ENCODE results near the gene APLP2.
"Not testable (repeated sequence)": the region's sequence is repeated elsewhere in the genome, so short reads cannot be mapped to it uniquely, and the experiment has no call there.

Gene APLP2

GRCh38 chr11:130085671-130086290, 16.1 kb downstream of the APLP2 start:
- Histone ChIP-seq H3K4me1 (ENCODE audit: control insufficient read depth, insufficient read depth, low read length) (peaks cover 4% of the 10 kb centered on the region), H3K9ac (ENCODE audit: low read length) (no peak overlapping the region), H3K36me3 (ENCODE audit: control insufficient read depth, insufficient read depth, low read length) (no peaks in the 10 kb centered on the region), H3K27me3 (ENCODE audit: control insufficient read depth, insufficient read depth, low read length) (no peaks in the 10 kb centered on the region), H3K27ac (ENCODE audit: low read depth, low read length) (no peak overlapping the region), H3K4me3 (ENCODE audit: low read length) (no peak overlapping the region)

DNA sequence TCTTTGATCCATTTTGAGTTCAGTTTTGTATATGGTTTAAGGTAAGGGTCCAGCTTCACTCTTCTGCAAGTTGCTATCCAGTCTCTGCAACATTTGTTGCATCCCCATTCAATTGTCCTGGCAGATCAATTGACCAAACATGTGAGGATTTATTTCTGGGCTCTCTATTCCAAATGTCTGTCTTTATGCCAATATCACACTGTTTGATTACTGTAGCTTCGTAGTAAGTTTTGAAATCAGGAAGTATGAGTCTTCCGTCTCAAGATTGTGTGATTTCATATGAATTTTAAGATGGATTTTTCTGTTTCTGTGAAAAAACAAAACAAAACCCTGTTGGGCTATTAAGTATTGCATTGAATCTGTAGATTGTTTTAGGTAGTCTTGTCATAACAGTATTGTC, 17.0 kb downstream of the APLP2 start:
- Histone ChIP-seq H3K4me3 (ENCODE audit: low read length) (no peak overlapping the region), H3K27ac (ENCODE audit: low read depth, low read length) (no peak overlapping the region), H3K4me1 (ENCODE audit: control insufficient read depth, insufficient read depth, low read length) (peaks cover 4% of the 10 kb centered on the region), H3K27me3 (ENCODE audit: control insufficient read depth, insufficient read depth, low read length) (no peaks in the 10 kb centered on the region), H3K9ac (ENCODE audit: low read length) (no peak overlapping the region), H3K36me3 (ENCODE audit: control insufficient read depth, insufficient read depth, low read length) (no peaks in the 10 kb centered on the region)

DNA sequence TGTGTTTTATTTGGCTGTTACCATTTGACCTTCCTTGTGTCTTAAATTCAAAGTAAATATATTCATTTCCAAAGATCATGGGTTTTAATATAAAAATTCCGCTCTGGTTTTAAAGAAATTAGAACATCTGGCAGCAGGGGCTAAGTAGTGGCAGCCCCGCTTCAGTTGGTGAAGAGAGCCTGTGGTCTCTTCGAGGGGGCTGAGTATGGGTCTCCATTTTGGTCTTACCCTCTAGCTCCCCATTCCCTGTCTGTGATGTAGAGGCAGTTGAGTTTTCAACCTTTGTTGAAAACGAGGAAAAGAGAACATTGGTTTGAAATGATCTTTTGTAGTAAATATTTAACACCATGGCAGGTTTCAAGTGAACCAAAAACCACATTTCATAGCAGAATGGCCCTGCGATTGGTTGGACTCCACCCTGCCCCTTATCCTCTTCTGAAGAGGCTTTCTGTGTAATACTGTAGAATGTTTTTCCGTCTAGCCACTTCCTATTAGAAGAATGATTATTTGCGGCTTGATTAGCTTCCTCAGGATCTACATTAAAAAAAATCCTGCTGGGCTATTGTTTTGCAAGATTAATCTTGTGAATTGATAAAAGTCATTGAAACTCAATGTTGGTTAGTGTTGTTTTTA, 17.7 kb downstream of the APLP2 start:
- no peaks in the 10 kb centered on the region for H3K36me3 ChIP-seq (ENCODE audit: control insufficient read depth, insufficient read depth, low read length)

DNA sequence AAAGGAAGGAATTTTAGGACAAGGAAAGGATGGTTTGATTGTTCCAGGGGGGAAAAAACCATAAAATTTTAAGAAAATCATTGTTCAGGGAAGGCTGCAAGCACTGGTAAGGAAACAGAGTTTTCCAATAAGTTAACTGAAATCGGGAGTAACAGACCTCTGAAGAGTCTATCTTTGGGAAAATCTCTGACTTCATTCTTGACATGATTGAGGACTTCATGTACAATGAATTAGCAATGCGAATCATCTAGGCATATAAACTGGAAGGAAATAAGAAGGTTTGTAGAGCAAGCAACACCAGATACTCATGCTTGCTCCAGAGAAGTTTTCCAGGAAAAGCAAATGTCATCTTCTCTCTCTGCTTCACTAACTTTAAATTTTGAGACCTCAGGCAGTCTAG, 18.5 kb downstream of the APLP2 start:
- Histone ChIP-seq H3K9ac (ENCODE audit: low read length) (no peak overlapping the region), H3K27ac (ENCODE audit: low read depth, low read length) (no peak overlapping the region), H3K27me3 (ENCODE audit: control insufficient read depth, insufficient read depth, low read length) (no peaks in the 10 kb centered on the region), H3K4me3 (ENCODE audit: low read length) (no peak overlapping the region), H3K4me1 (ENCODE audit: control insufficient read depth, insufficient read depth, low read length) (peaks cover 4% of the 10 kb centered on the region), H3K36me3 (ENCODE audit: control insufficient read depth, insufficient read depth, low read length) (no peaks in the 10 kb centered on the region)

More for the DNA sequence above, 17.7 kb downstream of the APLP2 start:
- Histone ChIP-seq H3K27me3 (ENCODE audit: control insufficient read depth, insufficient read depth, low read length) (no peaks in the 10 kb centered on the region), H3K4me1 (ENCODE audit: control insufficient read depth, insufficient read depth, low read length) (peaks cover 4% of the 10 kb centered on the region), H3K9ac (ENCODE audit: low read length) (no peak overlapping the region), H3K4me3 (ENCODE audit: low read length) (no peak overlapping the region), H3K27ac (ENCODE audit: low read depth, low read length) (no peak overlapping the region)

DNA sequence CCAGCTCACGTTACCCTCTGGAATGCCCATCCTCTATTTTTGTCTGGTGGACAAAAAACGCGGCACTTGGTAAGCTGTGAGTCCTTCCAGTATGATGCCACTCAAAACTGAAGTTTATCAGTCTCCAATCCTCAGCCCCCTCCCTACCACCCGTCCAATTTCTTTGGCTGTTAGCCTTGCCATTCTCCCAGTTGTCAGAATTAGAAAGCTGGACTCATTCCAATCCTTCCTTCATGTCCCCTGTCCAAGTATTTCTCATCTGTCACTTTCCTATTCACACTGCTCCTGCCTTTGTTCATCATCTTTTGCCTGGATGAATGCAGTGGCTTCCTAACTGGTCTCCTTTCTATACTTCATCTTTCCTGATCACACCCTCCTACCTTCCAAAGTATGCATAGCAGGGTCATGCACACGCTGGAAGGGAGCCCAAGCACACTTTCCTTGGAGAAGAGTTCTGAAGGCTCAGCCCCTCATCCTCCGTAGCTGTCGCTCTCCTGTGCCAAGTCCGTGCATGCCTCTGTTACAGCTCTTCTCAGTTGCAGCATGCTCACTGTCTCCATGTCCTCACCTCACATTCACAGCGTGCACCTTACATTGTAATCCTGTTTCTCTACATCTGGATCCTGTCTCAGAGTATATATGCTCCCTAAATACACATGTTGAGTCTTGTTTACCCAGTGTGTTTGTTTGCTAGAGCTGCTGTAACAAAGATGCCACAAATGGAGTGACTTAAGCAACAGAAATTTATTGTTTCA, 19.4 kb downstream of the APLP2 start:
- H3K27me3 ChIP-seq (ENCODE audit: control insufficient read depth, insufficient read depth, low read length) = no peaks in the 10 kb centered on the region
- no peaks in the 10 kb centered on the region for H3K36me3 ChIP-seq (ENCODE audit: control insufficient read depth, insufficient read depth, low read length)
- no peak overlapping the region for H3K27ac ChIP-seq (ENCODE audit: low read depth, low read length)
- H3K4me3 ChIP-seq (ENCODE audit: low read length) = no peak overlapping the region
- H3K4me1 ChIP-seq (ENCODE audit: control insufficient read depth, insufficient read depth, low read length) = peaks cover 4% of the 10 kb centered on the region
- H3K9ac ChIP-seq (ENCODE audit: low read length) = no peak overlapping the region

DNA sequence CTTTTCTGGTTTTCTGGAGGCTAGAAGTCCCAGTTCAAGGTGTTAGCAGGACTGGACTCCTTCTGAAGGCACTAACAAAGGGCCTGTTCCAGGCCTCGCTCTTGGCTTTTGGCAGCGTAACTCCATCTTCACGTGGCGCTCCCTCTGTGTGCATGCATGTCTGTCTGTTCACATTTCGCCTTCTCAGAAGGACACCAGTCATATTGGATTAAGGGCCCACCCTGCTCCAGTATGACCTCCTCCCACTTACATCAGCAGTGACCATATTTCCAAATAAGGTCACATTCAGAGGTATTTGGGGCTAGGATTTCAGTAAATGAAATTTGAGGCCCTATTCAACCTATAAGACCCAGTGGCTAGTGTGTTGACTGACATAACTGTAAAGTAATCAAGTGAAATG, 20.0 kb downstream of the APLP2 start:
- Histone ChIP-seq H3K4me1 (ENCODE audit: control insufficient read depth, insufficient read depth, low read length) (peaks cover 4% of the 10 kb centered on the region), H3K36me3 (ENCODE audit: control insufficient read depth, insufficient read depth, low read length) (no peaks in the 10 kb centered on the region), H3K4me3 (ENCODE audit: low read length) (no peak overlapping the region), H3K27me3 (ENCODE audit: control insufficient read depth, insufficient read depth, low read length) (no peaks in the 10 kb centered on the region), H3K9ac (ENCODE audit: low read length) (no peak overlapping the region), H3K27ac (ENCODE audit: low read depth, low read length) (no peak overlapping the region)

GRCh38 chr11:130090517-130090916, 20.8 kb downstream of the APLP2 start:
- H3K4me1 ChIP-seq (ENCODE audit: control insufficient read depth, insufficient read depth, low read length); H3K4me3 ChIP-seq (ENCODE audit: low read length); H3K36me3 ChIP-seq (ENCODE audit: control insufficient read depth, insufficient read depth, low read length); H3K27me3 ChIP-seq (ENCODE audit: control insufficient read depth, insufficient read depth, low read length); H3K9ac ChIP-seq (ENCODE audit: low read length); H3K27ac ChIP-seq (ENCODE audit: low read depth, low read length): not testable (repeated sequence)

- not testable (repeated sequence) for H3K27ac ChIP-seq (ENCODE audit: low read depth, low read length)
Observed at GRCh38 chr11:130091169-130091568, 21.5 kb downstream of the APLP2 start.

GRCh38 chr11:130092661-130093060, 23.0 kb downstream of the APLP2 start:
- Histone ChIP-seq H3K9ac (ENCODE audit: low read length) (no peak overlapping the region), H3K4me1 (ENCODE audit: control insufficient read depth, insufficient read depth, low read length) (peaks cover 4% of the 10 kb centered on the region), H3K27ac (ENCODE audit: low read depth, low read length) (no peak overlapping the region), H3K4me3 (ENCODE audit: low read length) (no peak overlapping the region), H3K27me3 (ENCODE audit: control insufficient read depth, insufficient read depth, low read length) (no peaks in the 10 kb centered on the region), H3K36me3 (ENCODE audit: control insufficient read depth, insufficient read depth, low read length) (no peaks in the 10 kb centered on the region)

More at GRCh38 chr11:130091169-130091568, 21.5 kb downstream of the APLP2 start:
- H3K4me1 ChIP-seq (ENCODE audit: control insufficient read depth, insufficient read depth, low read length); H3K9ac ChIP-seq (ENCODE audit: low read length); H3K27me3 ChIP-seq (ENCODE audit: control insufficient read depth, insufficient read depth, low read length); H3K4me3 ChIP-seq (ENCODE audit: low read length); H3K36me3 ChIP-seq (ENCODE audit: control insufficient read depth, insufficient read depth, low read length): not testable (repeated sequence)

DNA sequence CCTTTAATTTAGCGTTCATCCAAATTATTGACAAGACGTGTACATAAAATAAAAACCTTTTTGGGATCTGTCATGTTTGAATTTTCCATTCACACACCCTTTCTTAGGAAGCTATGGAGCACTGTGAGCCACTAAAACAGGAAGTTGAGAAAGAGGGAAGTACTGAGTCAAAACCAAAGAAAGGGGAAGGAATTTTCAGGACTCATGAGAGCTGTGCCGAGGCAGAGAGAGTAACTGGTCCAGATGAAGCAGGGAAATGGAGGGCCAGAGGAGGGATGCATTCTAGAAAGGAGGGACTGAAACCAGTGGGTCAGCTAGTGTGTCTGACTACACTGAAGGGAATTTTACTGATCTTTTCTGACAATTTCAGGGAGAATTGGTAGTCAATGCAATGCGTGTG, 24.9 kb downstream of the APLP2 start:
- no peak overlapping the region for H3K4me3 ChIP-seq (ENCODE audit: low read length)
- no peaks in the 10 kb centered on the region for H3K27me3 ChIP-seq (ENCODE audit: control insufficient read depth, insufficient read depth, low read length)
- no peaks in the 10 kb centered on the region for H3K36me3 ChIP-seq (ENCODE audit: control insufficient read depth, insufficient read depth, low read length)
- H3K27ac ChIP-seq (ENCODE audit: low read depth, low read length) = no peak overlapping the region
- H3K4me1 ChIP-seq (ENCODE audit: control insufficient read depth, insufficient read depth, low read length) = no peaks in the 10 kb centered on the region
- H3K9ac ChIP-seq (ENCODE audit: low read length) = no peak overlapping the region

- H3K27ac ChIP-seq (ENCODE audit: low read depth, low read length) = no peak overlapping the region
- H3K27me3 ChIP-seq (ENCODE audit: control insufficient read depth, insufficient read depth, low read length) = no peaks in the 10 kb centered on the region
- no peak overlapping the region for H3K4me3 ChIP-seq (ENCODE audit: low read length)
- no peaks in the 10 kb centered on the region for H3K4me1 ChIP-seq (ENCODE audit: control insufficient read depth, insufficient read depth, low read length)
- no peaks in the 10 kb centered on the region for H3K36me3 ChIP-seq (ENCODE audit: control insufficient read depth, insufficient read depth, low read length)
- no peak overlapping the region for H3K9ac ChIP-seq (ENCODE audit: low read length)
Observed at GRCh38 chr11:130095326-130095725, 25.6 kb downstream of the APLP2 start.

DNA sequence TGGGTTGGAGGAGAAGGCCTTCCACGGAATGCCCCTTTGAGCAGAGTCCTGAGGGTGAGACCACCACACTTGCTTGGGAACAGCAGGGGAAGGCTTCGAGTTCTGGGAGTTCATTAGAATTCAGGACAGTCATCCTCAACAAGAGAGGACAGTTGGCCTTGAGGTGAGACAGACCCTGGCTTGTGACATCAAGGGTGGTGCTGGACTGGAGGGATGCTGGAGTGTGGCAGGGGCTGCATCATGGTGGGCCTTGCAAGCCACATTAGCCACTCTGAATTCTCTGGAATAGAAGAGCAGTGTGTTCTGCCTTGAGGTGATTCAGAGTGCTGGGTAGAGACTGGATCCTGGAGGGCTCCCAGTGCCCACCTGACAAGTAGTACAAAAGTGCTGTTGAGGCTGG, 26.3 kb downstream of the APLP2 start:
- Histone ChIP-seq H3K9ac (ENCODE audit: low read length) (no peak overlapping the region), H3K4me1 (ENCODE audit: control insufficient read depth, insufficient read depth, low read length) (peaks cover 2% of the 10 kb centered on the region), H3K27me3 (ENCODE audit: control insufficient read depth, insufficient read depth, low read length) (no peaks in the 10 kb centered on the region), H3K27ac (ENCODE audit: low read depth, low read length) (no peak overlapping the region), H3K4me3 (ENCODE audit: low read length) (no peak overlapping the region), H3K36me3 (ENCODE audit: control insufficient read depth, insufficient read depth, low read length) (no peaks in the 10 kb centered on the region)
